Suprapubic skin (tissue), 4 donors: Measurements from ENCODE around the gene GSTA2. TPM values are rescaled to one million over a fixed set of nuclear protein-coding genes. Genes with fewer than 3 reads are reported as not detected.
"Not testable (repeated sequence)": the region's sequence is repeated elsewhere in the genome, so short reads cannot be mapped to it uniquely, and the experiment has no call there.

ENCODE experiments used
- DNase-seq, 2 donors: peaks; one replicate each; pipeline ENCODE4 v3.0.0-alpha.2; 2019; ENCODE audit warnings: low spot score in 2 of 2
- H3K27ac ChIP-seq: fragments of 200-600 bp; sonication (generic); one replicate; pipeline ENCODE4 v1.5.1; 2019
- H3K27me3 ChIP-seq: fragments of 200-600 bp; sonication (generic); one replicate; pipeline ENCODE4 v1.5.1; 2019
- H3K36me3 ChIP-seq: fragments of 200-600 bp; sonication (generic); one replicate; pipeline ENCODE4 v1.5.1; 2019
- H3K4me1 ChIP-seq: fragments of 200-600 bp; sonication (generic); one replicate; pipeline ENCODE4 v1.5.1; 2019
- H3K4me3 ChIP-seq: fragments of 200-600 bp; sonication (generic); one replicate; pipeline ENCODE4 v1.5.1; 2019; ENCODE audit warnings: mild to moderate bottlenecking
- H3K9me3 ChIP-seq: fragments of 200-600 bp; sonication (generic); one replicate; pipeline ENCODE4 v1.5.1; 2019
- CTCF ChIP-seq, 2 donors: fragments of 200-600 bp in 1 of 2; fragments of 450-650 bp in 1 of 2; sonication (generic) in 1 of 2; IDR thresholded peaks; one replicate each; pipeline ENCODE4 v1.5.1; 2016 to 2019; ENCODE audit warnings: antibody characterized with exemption in 2 of 2, mild to moderate bottlenecking in 1 of 2, moderate library complexity in 1 of 2
- EP300 ChIP-seq: sonication (generic); formaldehyde crosslinking; IDR thresholded peaks from one replicate; pipeline ENCODE4 v1.6.1; 2017; ENCODE audit warnings: antibody characterized with exemption
- POLR2A ChIP-seq, 2 donors: fragments of 450-650 bp; IDR thresholded peaks; one replicate each; pipeline ENCODE4 v1.6.1; 2017; ENCODE audit warnings: antibody characterized with exemption in 2 of 2, mild to moderate bottlenecking in 2 of 2, moderate library complexity in 2 of 2
- POLR2AphosphoS5 ChIP-seq, 3 donors: sonication (generic); formaldehyde crosslinking; IDR thresholded peaks; one replicate each; pipeline ENCODE4 v1.6.1; 2017; ENCODE audit warnings: antibody characterized with exemption in 3 of 3
- WGBS: methylation state at CpG from one replicate; pipeline ENCODE4 v1.1.5; 2018; 5-methylcytosine and 5-hydroxymethylcytosine counted together
- total RNA-seq, 4 donors: library from RNA; depleted of rRNA; stranded (reverse); fragments of >200 nt; gene quantifications; one replicate each; pipeline ENCODE4 v1.1.0, GENCODE V29; 2016

GSTA2 gene
- not detected for total RNA-seq

GRCh38 chr6:52763322-52763916 lies at the start of gene GSTA2:
Gene GSTA2 (minus strand): TSS chr6:52763475. CDS start chr6:52757947, 5,528 bp downstream.
- not testable (repeated sequence) for H3K9me3 ChIP-seq, H3K27me3 ChIP-seq, H3K27ac ChIP-seq, H3K4me1 ChIP-seq, DNase-seq, H3K36me3 ChIP-seq, H3K4me3 ChIP-seq
- WGBS: 67% methylated on average over 2 of the region's 2 CpGs

GRCh38 chr6:52809777-52810176 lies 46.5 kb upstream of the GSTA2 start:
- 78% methylated on average over 4 of the region's 4 CpGs for WGBS
- H3K36me3 ChIP-seq, H3K27me3 ChIP-seq, H3K4me1 ChIP-seq, H3K9me3 ChIP-seq, H3K27ac ChIP-seq, DNase-seq, H3K4me3 ChIP-seq: not testable (repeated sequence)

- 91% methylated on average over 5 of the region's 5 CpGs for WGBS
- Histone ChIP-seq H3K27ac (no peak overlapping the region), H3K4me1 (no peaks in the 10 kb centered on the region), H3K36me3 (no peaks in the 10 kb centered on the region), H3K9me3 (no peaks in the 10 kb centered on the region), H3K4me3 (no peak overlapping the region), H3K27me3 (peaks cover 4% of the 10 kb centered on the region)
- TF ChIP-seq EP300: no peak
- TF ChIP-seq CTCF (IDR thresholded peaks at IDR 0.05): no peak
- TF ChIP-seq POLR2AphosphoS5 (IDR thresholded peaks at IDR 0.05): no peak
- no peak for TF ChIP-seq POLR2A (IDR thresholded peaks at IDR 0.05)
- no peak for DNase-seq
Measured at GRCh38 chr6:52808660-52809059, 45.4 kb upstream of the GSTA2 start.

- not testable (repeated sequence) for DNase-seq, H3K27ac ChIP-seq, H3K36me3 ChIP-seq, H3K4me1 ChIP-seq, H3K27me3 ChIP-seq, H3K4me3 ChIP-seq, H3K9me3 ChIP-seq
- 67% methylated on average over 5 of the region's 5 CpGs for WGBS
Measured at GRCh38 chr6:52803668-52804255, 40.5 kb upstream of the GSTA2 start, which contains the start of gene GSTA1. Gene GSTA1 (minus strand): TSS chr6:52803816. CDS start chr6:52799267, 4,549 bp downstream.

GRCh38 chr6:52802806-52803205 lies 39.5 kb upstream of the GSTA2 start:
- 84% methylated on average over 1 of the region's 1 CpG for WGBS
- Histone ChIP-seq H3K4me3 (no peak overlapping the region), H3K4me1 (no peaks in the 10 kb centered on the region), H3K9me3 (no peaks in the 10 kb centered on the region), H3K27me3 (peaks cover 4% of the 10 kb centered on the region), H3K36me3 (no peaks in the 10 kb centered on the region), H3K27ac (no peak overlapping the region)
- no peak for DNase-seq
- TF ChIP-seq POLR2A (IDR thresholded peaks at IDR 0.05) (no peak), CTCF (IDR thresholded peaks at IDR 0.05) (no peak), EP300 (no peak), POLR2AphosphoS5 (IDR thresholded peaks at IDR 0.05) (no peak)

GRCh38 chr6:52801188-52801841 lies 38.0 kb upstream of the GSTA2 start:
- no peak overlapping the region for H3K27ac ChIP-seq
- H3K27me3 ChIP-seq: peaks cover under 1% of the 10 kb centered on the region
- TF ChIP-seq POLR2AphosphoS5 (IDR thresholded peaks at IDR 0.05): no peak
- no peak for TF ChIP-seq POLR2A (IDR thresholded peaks at IDR 0.05)
- no peak for TF ChIP-seq CTCF (IDR thresholded peaks at IDR 0.05)
- TF ChIP-seq EP300: no peak
- no peaks in the 10 kb centered on the region for H3K9me3 ChIP-seq
- 86% methylated on average over 2 of the region's 2 CpGs for WGBS
- H3K36me3 ChIP-seq: no peaks in the 10 kb centered on the region
- DNase-seq: no peak
- no peaks in the 10 kb centered on the region for H3K4me1 ChIP-seq
- no peak overlapping the region for H3K4me3 ChIP-seq

- not testable (repeated sequence) for H3K9me3 ChIP-seq, DNase-seq, H3K4me3 ChIP-seq, H3K27ac ChIP-seq, H3K4me1 ChIP-seq, H3K36me3 ChIP-seq, H3K27me3 ChIP-seq
- 55% methylated on average over 1 of the region's 1 CpG for WGBS
Measured at GRCh38 chr6:52799272-52799671, 36.0 kb upstream of the GSTA2 start.

- H3K4me3 ChIP-seq, H3K9me3 ChIP-seq, H3K27ac ChIP-seq, H3K36me3 ChIP-seq, H3K4me1 ChIP-seq, H3K27me3 ChIP-seq, DNase-seq: not testable (repeated sequence)
- WGBS: 81% methylated on average over 2 of the region's 2 CpGs
Measured at GRCh38 chr6:52794366-52794765, 31.1 kb upstream of the GSTA2 start.
